PC-3 (cell line): ENCODE results near the gene ILF3.

Experiments used
- EZH2 ChIP-seq: fragments of 300-600 bp; sonication (generic); IDR thresholded peaks from one replicate; pipeline ENCODE4 v1.6.1; 2017; ENCODE audit warnings: antibody characterized with exemption, mild to moderate bottlenecking, low read length; ENCODE audit not compliant: unreplicated experiment
- EZH2phosphoT487 ChIP-seq: fragments of 300-600 bp; sonication (generic); IDR thresholded peaks from 2 replicates; pipeline ENCODE4 v1.6.1; 2018; ENCODE audit warnings: mild to moderate bottlenecking, antibody characterized with exemption, low read length, borderline replicate concordance
- TF ChIP-seq, protein P1 (sequence below): fragments of 300-600 bp; sonication (generic); conservative IDR thresholded peaks from 2 replicates; pipeline ENCODE4 v1.5.1; 2017; ENCODE audit warnings: antibody characterized with exemption, low read depth, mild to moderate bottlenecking, low read length

DNA sequence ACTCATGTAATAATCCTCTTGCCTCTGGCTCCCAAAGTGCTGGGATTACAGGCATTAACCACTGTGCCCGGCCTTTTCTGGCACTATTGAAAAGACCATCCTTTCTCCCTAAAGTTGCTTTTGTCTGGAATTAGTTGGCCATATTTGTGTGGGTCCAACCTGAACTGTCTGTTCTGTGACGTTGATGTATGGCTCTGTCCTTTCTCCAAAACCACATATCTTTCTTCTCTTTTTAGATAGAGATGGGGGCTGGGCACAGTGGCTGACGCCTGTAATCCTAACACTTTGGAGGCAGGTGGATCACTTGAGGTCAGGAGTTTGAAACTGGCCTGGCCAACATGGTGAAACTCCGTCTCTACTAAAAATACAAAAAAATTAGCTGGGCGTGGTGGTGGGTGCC, 81.6 kb downstream of the ILF3 start:
- TF ChIP-seq, protein P1, sequence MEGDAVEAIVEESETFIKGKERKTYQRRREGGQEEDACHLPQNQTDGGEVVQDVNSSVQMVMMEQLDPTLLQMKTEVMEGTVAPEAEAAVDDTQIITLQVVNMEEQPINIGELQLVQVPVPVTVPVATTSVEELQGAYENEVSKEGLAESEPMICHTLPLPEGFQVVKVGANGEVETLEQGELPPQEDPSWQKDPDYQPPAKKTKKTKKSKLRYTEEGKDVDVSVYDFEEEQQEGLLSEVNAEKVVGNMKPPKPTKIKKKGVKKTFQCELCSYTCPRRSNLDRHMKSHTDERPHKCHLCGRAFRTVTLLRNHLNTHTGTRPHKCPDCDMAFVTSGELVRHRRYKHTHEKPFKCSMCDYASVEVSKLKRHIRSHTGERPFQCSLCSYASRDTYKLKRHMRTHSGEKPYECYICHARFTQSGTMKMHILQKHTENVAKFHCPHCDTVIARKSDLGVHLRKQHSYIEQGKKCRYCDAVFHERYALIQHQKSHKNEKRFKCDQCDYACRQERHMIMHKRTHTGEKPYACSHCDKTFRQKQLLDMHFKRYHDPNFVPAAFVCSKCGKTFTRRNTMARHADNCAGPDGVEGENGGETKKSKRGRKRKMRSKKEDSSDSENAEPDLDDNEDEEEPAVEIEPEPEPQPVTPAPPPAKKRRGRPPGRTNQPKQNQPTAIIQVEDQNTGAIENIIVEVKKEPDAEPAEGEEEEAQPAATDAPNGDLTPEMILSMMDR = no peak
- TF ChIP-seq EZH2 (no peak), EZH2phosphoT487 (no peak)
